HL-60 (cell line): ENCODE results near the gene EXOC7.

Experiments used
- DNase-seq, 2 experiments: peaks; one replicate each; pipeline ENCODE4 v3.0.0-alpha.2; 2010 to 2020; ENCODE audit warnings: low read depth in 1 of 2, low spot score in 1 of 2
- H3K27ac ChIP-seq: fragments of 250-450 bp; sonication (Bioruptor Pico); replicated peaks from 2 replicates; pipeline ENCODE4 v1.5.1; 2020; ENCODE audit warnings: mild to moderate bottlenecking, moderate library complexity
- H3K27me3 ChIP-seq: fragments of 250-450 bp; sonication (Bioruptor Pico); 2 replicates; pipeline ENCODE4 v1.5.1; 2021; ENCODE audit warnings: mild to moderate bottlenecking, moderate library complexity; ENCODE audit not compliant: insufficient read depth, poor library complexity, severe bottlenecking
- H3K4me3 ChIP-seq: replicated peaks from 2 replicates; pipeline ENCODE4 v1.5.1; 2011; ENCODE audit warnings: mild to moderate bottlenecking, control low read depth, low read length; ENCODE audit not compliant: insufficient read depth
- CTCF ChIP-seq: IDR thresholded peaks from one replicate; pipeline ENCODE4 v1.5.1; 2011; ENCODE audit warnings: low read length, control low read depth, inconsistent platforms; ENCODE audit not compliant: insufficient read depth
- GABPA ChIP-seq: IDR thresholded peaks from 2 replicates; pipeline ENCODE4 v1.6.1; 2012; ENCODE audit warnings: low read depth
- POLR2AphosphoS5 ChIP-seq: IDR thresholded peaks from 2 replicates; pipeline ENCODE4 v1.6.1; 2012; ENCODE audit warnings: low read depth
- SPI1 ChIP-seq: IDR thresholded peaks from 2 replicates; pipeline ENCODE4 v1.6.1; 2012; ENCODE audit warnings: low read depth, mild to moderate bottlenecking, borderline replicate concordance
- TF ChIP-seq, protein P1 (sequence below): IDR thresholded peaks from 2 replicates; pipeline ENCODE4 v1.6.1; 2012; ENCODE audit warnings: low read depth; ENCODE audit not compliant: insufficient replicate concordance

The EXOC7 gene

GRCh38 chr17:76040376-76040775, 63.2 kb downstream of the EXOC7 start:
- TF ChIP-seq CTCF (no peak), SPI1 (no peak), POLR2AphosphoS5 (no peak), GABPA (no peak)
- TF ChIP-seq, protein P1, sequence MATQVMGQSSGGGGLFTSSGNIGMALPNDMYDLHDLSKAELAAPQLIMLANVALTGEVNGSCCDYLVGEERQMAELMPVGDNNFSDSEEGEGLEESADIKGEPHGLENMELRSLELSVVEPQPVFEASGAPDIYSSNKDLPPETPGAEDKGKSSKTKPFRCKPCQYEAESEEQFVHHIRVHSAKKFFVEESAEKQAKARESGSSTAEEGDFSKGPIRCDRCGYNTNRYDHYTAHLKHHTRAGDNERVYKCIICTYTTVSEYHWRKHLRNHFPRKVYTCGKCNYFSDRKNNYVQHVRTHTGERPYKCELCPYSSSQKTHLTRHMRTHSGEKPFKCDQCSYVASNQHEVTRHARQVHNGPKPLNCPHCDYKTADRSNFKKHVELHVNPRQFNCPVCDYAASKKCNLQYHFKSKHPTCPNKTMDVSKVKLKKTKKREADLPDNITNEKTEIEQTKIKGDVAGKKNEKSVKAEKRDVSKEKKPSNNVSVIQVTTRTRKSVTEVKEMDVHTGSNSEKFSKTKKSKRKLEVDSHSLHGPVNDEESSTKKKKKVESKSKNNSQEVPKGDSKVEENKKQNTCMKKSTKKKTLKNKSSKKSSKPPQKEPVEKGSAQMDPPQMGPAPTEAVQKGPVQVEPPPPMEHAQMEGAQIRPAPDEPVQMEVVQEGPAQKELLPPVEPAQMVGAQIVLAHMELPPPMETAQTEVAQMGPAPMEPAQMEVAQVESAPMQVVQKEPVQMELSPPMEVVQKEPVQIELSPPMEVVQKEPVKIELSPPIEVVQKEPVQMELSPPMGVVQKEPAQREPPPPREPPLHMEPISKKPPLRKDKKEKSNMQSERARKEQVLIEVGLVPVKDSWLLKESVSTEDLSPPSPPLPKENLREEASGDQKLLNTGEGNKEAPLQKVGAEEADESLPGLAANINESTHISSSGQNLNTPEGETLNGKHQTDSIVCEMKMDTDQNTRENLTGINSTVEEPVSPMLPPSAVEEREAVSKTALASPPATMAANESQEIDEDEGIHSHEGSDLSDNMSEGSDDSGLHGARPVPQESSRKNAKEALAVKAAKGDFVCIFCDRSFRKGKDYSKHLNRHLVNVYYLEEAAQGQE, result no peak
- Histone ChIP-seq H3K4me3 (no peak overlapping the region), H3K27me3 (no peaks in the 10 kb centered on the region), H3K27ac (no peak overlapping the region)
- no peak for DNase-seq

DNA sequence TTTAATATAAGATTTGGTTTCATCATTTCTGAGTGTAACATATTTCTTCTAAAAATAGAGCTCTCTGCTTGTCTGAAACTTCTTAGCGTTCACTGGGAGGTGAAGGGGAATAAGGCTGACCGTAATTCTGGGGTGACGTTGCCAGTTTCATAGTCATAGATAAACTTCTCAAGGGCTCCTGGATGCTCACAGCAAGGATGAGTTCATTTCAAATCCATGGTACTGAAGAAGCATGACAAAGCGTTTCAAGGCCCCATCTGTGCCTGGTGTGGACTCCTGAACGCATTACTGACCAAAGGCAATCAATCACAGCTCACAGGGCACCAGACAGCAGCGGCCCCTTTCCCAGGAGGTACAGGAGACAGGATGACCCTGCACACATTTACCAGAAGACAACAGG, 64.5 kb downstream of the EXOC7 start:
- no peaks in the 10 kb centered on the region for H3K27me3 ChIP-seq
- TF ChIP-seq CTCF (no peak), SPI1 (no peak), GABPA (no peak), POLR2AphosphoS5 (no peak)
- TF ChIP-seq, protein P1, result no peak
- no peak for DNase-seq
- H3K27ac ChIP-seq, result no peak overlapping the region
- H3K4me3 ChIP-seq, result no peak overlapping the region

DNA sequence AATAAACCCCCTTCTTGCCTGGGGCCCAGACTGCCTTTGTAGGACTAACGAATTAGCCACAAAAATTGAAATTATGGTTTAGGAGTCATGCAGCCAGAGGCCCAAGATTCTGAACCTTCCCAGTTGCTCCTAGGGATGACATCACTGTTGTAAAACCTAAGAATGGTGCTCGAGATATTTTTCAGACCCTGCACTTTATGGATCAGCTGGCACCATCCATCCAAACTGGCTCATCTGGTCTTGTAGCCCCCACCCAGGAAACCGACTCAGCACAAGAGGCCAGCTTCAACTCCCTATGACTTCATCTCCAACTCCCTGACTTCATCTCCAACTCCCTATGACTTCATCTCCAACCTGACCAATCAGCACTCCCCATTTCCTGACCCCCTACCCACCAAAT, 65.5 kb downstream of the EXOC7 start:
- DNase-seq, result no peak
- TF ChIP-seq CTCF (no peak), GABPA (no peak), SPI1 (no peak), POLR2AphosphoS5 (no peak)
- TF ChIP-seq, protein P1, result no peak
- H3K27ac ChIP-seq, result no peak overlapping the region
- H3K4me3 ChIP-seq, result no peak overlapping the region
- no peaks in the 10 kb centered on the region for H3K27me3 ChIP-seq
